NB4 (cell line): Measurements from ENCODE around the gene SMIM32.

ENCODE experiments used
- DNase-seq: peaks from one replicate; pipeline ENCODE4 v3.0.0; 2010; ENCODE audit warnings: low read depth
- H3K4me3 ChIP-seq: one replicate; pipeline ENCODE4 v1.5.1; 2011; ENCODE audit warnings: mild to moderate bottlenecking, low read depth, low read length, moderate library complexity
- MYC ChIP-seq: IDR thresholded peaks from 2 replicates; pipeline ENCODE4 v1.6.1; 2011; ENCODE audit warnings: low read depth, low read length
- POLR2A ChIP-seq: IDR thresholded peaks from 2 replicates; pipeline ENCODE4 v1.6.1; 2011; ENCODE audit warnings: mild to moderate bottlenecking; ENCODE audit not compliant: insufficient read length; ENCODE audit errors: extremely low read depth
- TF ChIP-seq, protein P1 (sequence below): IDR thresholded peaks from one replicate; pipeline ENCODE4 v1.5.1; 2012; ENCODE audit warnings: low read depth, low read length
- TF ChIP-seq, protein P2 (sequence below): IDR thresholded peaks from 2 replicates; pipeline ENCODE4 v1.6.1; 2011; ENCODE audit warnings: low read depth, low read length

The SMIM32 gene

DNA sequence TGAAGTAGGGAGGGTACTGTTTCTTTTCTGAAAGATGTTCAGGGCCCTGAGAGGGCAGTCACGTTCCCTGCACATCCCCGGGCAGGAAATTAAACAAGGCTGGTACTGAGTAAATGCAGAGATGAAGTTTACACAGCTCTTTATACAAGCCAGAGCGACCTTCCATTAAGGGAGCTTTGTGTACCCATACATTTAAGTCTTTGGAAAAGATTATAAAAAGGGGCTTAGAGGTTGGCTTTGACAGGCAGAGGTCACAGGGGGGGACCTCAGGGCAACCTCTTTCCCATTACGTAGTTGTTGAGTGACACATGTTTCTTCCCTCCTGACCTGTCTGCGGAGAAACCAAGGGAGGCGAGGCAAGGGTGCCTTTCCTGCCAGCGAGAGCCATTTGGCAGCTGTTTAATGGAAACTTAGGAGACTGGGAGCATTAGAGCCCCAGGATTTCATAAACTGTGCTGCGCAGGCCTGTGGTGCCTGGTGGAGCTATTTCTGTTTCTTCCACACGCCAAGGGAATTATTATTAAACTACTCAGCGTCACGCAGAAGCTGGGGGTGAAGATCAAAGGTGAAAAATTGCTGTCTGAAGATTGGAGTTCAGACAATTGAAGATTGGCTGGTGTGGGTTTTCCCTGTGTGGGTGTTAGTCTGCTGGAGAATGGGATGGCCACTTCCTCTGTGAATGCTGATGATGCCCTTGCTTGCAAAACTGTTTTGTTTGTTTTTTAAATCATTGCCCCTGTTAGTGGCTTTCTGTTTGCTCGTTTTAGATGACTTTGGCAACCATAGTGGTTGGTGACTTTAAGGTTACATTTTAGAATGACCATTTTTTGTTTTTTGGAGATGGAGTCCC lies 3.2 kb upstream of the SMIM32 start:
- TF ChIP-seq, protein P1, sequence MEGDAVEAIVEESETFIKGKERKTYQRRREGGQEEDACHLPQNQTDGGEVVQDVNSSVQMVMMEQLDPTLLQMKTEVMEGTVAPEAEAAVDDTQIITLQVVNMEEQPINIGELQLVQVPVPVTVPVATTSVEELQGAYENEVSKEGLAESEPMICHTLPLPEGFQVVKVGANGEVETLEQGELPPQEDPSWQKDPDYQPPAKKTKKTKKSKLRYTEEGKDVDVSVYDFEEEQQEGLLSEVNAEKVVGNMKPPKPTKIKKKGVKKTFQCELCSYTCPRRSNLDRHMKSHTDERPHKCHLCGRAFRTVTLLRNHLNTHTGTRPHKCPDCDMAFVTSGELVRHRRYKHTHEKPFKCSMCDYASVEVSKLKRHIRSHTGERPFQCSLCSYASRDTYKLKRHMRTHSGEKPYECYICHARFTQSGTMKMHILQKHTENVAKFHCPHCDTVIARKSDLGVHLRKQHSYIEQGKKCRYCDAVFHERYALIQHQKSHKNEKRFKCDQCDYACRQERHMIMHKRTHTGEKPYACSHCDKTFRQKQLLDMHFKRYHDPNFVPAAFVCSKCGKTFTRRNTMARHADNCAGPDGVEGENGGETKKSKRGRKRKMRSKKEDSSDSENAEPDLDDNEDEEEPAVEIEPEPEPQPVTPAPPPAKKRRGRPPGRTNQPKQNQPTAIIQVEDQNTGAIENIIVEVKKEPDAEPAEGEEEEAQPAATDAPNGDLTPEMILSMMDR: no peak
- TF ChIP-seq, protein P2, sequence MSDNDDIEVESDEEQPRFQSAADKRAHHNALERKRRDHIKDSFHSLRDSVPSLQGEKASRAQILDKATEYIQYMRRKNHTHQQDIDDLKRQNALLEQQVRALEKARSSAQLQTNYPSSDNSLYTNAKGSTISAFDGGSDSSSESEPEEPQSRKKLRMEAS: no peak
- TF ChIP-seq POLR2A (no peak), MYC (no peak)
- H3K4me3 ChIP-seq: no peak overlapping the region
- DNase-seq: no peak

DNA sequence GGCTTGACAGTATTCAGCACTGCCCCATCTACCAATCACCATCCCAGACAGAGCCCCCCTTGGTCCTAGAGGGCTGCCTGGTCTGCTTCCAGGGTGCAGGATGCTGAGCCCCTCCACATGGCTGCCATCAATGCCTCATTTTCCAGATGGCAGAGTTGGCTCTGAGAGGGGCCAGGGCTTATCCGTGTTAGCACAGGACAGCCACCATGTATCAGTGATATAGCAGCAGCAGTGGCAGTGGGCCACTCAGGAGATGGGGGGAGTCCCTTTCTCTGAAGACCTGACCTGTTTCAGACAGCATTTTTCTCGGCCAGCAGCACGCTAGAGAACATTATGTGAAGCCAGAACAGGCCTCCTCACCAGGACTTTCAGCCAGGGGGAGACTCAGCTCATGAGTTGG lies 1.6 kb upstream of the SMIM32 start:
- H3K4me3 ChIP-seq: no peak overlapping the region
- TF ChIP-seq POLR2A: no peak
- TF ChIP-seq, protein P1: no peak
- TF ChIP-seq, protein P2: no peak
- DNase-seq: no peak

DNA sequence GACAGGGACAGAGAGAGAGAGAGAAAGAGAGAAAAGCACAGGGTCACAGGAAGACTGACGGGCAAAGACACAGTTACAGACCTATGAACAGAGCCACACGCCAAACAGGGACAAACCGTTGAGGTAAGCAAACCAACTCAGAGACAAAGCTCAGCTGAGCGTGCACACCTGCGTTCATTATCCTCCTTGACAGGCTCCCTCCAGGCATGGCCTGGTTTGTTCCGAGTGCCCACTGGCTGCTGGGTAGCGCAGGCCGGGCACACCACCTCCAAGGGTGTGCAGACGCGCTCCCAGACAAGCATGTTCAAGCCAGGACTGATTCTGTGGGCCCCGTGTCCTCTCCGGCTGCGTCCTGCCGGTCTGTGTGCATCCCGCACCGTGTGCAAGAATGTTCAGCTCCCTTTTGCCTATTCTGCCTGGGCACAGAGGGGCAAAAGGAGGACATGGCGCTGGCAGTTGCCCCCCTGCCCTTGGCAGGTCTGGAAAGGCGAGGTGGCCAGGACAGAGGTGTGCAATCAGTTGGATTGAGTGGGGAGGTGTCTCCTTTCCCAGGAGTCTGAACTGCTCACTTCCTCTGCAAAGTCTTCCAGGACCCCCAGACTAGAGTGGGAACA lies 467 bp upstream of the SMIM32 start:
- no peak for DNase-seq
- no peak overlapping the region for H3K4me3 ChIP-seq
- no peak for TF ChIP-seq POLR2A
- TF ChIP-seq MYC: no peak
- TF ChIP-seq, protein P2: no peak
- TF ChIP-seq, protein P1: no peak

DNA sequence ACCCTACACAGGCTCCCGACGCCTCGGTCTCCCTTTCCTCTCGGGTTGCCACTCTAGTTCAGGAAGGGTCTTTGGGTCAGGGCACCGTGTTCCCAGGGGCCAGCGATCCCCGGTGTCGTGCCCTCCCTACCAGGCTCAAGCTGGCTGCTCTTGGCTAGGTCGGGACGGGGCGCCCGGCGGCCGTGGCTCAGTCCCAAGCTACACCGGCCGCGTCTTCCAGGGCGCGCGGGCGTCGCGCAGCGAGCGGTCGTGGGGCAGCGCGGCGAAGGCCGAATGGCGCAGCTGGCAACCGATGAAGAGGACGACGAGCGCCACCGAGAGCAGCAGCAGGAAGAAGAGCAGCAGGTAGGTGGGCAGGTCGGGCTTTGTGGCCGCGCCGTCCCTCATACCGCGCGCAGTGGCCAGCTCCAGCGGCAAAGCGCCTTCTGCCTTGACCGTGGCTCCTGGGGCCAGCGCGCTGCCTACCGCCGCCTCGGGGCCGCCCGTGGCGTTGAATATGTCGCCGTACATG lies 892 bp downstream of the SMIM32 start:
- TF ChIP-seq, protein P1: no peak
- TF ChIP-seq MYC (no peak), POLR2A (no peak)
- TF ChIP-seq, protein P2: no peak
- no peak overlapping the region for H3K4me3 ChIP-seq
- no peak for DNase-seq

DNA sequence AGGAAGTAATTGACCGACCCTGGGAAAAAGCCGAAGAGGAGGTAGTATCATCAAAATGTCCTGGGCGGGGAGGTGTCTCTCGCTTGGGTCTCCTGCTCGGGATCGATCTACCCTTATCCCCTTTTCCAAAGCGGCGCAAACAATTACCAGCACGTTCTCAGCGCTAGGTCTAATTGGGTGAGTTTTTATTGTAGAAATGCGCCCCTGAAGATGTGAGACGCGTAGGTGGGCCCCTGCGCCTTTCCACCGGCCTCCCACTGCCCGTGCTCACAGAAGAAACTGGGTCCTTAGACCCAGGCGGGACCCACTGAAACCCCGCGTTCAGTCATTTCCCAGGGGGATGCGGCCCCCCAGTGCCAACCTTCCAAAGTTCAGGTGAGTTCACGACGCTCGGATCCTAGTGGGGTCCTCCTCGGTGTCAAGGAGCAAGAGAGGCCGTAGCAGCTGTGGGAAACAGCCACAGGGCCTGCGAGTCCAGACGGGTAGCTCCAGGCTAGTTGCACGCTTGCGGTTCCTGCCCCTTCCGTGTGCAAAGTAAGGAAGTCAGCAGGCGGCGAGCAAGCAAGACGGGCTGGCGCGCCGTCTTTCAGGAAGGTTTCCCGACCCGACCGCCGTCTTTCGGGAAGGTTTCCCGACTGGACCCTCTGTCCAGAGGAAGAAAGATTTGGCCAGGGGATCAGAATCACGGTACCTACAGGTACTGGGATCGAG lies 1.5 kb downstream of the SMIM32 start:
- peak; percentile 22 for DNase-seq

More for the DNA sequence above, 1.5 kb downstream of the SMIM32 start:
- H3K4me3 ChIP-seq: no peak overlapping the region
- TF ChIP-seq POLR2A: no peak
- TF ChIP-seq, protein P1: no peak
- TF ChIP-seq, protein P2: no peak
- no peak for TF ChIP-seq MYC
